HT-29 (cell line): ENCODE measurements around the gene GPR26. TPM values are rescaled to one million over a fixed set of nuclear protein-coding genes. Genes with fewer than 3 reads are reported as not detected.

Experiments
- DNase-seq: peaks from one replicate; pipeline ENCODE4 v3.0.0-alpha.2; 2015; ENCODE audit warnings: low spot score
- total RNA-seq: library from RNA; depleted of rRNA; stranded (reverse); fragments of >200 nt; shearing (Covaris generic); gene quantifications from 2 replicates; pipeline ENCODE4 v1.2.3, GENCODE V29; 2014; rRNA removed

Gene GPR26, protein sequence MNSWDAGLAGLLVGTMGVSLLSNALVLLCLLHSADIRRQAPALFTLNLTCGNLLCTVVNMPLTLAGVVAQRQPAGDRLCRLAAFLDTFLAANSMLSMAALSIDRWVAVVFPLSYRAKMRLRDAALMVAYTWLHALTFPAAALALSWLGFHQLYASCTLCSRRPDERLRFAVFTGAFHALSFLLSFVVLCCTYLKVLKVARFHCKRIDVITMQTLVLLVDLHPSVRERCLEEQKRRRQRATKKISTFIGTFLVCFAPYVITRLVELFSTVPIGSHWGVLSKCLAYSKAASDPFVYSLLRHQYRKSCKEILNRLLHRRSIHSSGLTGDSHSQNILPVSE
- total RNA-seq, result not detected in 2 replicates

DNA sequence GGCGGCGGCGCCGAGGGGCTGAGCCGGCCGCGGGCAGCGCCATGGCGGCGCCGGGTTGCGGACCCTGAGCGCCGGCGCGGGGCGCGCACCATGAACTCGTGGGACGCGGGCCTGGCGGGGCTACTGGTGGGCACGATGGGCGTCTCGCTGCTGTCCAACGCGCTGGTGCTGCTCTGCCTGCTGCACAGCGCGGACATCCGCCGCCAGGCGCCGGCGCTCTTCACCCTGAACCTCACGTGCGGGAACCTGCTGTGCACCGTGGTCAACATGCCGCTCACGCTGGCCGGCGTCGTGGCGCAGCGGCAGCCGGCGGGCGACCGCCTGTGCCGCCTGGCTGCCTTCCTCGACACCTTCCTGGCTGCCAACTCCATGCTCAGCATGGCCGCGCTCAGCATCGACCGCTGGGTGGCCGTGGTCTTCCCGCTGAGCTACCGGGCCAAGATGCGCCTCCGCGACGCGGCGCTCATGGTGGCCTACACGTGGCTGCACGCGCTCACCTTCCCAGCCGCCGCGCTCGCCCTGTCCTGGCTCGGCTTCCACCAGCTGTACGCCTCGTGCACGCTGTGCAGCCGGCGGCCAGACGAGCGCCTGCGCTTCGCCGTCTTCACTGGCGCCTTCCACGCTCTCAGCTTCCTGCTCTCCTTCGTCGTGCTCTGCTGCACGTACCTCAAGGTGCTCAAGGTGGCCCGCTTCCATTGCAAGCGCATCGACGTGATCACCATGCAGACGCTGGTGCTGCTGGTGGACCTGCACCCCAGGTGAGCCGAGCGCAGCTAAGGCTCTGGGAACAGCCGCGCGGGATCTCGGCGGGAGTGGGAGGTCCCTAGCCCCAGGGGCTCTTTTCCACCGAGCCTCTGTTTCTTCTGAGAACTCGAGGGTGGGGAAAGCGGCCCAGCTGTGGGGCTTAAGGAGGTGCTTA lies at the start of gene GPR26:
Gene GPR26, plus strand, starts transcription at position 38 of the 919 bp plus-strand sequence. Its CDS starts 53 bp downstream, at position 91.
- no peak for DNase-seq

DNA sequence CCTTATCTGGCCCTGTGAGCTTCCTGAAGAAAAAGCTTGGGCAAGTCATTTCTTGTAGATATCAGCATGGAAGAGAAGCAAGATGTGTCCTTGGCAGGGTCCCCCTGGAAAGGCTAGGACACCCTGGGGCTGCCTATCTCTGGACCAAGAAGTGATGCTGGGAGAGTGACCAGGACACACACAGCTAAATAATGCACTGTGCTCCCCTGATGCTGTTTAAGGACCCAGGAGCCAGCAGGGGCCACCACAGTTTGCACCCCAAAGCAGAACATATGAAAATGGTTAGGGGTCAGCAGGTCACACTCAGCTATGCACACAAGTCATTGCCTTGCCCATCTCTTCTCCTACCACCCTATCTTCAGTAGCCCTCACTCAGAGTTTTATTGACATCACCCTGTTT lies 47.9 kb upstream of the GPR26 start:
- no peak for DNase-seq

DNA sequence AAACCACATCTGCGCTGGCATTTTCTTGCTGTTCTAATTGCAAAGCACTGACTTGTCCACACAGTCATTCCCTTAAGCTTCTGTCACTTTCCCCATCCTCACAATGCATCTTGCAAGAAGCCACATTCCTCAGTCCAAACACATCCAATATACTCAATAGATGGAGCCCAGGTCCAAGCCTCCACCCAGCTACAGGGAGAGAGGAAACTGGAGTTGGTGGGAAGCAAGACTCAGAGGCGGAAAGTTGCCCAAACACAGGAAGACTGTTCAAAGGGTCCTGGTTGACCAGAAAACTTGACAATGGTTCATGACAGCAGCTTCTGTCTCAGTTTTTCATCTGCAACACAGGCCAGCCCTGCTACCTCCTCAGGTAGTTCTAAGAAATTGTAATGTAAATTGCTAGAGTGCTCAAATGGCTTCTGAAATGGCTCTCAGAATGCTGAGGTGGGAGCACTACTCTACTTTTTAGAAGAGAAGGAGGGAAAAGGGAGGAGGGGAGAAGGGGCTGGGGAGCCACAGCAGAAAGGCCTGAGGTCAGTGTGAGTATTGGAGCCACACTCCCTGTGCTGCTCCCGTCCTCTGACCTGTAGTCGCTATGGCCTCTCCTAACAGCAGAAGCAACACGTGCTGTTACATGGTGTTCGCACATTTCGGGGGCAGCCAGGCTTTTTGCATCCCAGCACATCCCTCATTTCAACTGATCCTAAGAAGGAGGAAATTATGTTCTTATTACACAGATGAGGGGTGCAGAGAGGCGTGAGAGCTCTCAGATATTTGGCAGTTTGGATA lies 46.9 kb upstream of the GPR26 start:
- DNase-seq, result no peak

DNA sequence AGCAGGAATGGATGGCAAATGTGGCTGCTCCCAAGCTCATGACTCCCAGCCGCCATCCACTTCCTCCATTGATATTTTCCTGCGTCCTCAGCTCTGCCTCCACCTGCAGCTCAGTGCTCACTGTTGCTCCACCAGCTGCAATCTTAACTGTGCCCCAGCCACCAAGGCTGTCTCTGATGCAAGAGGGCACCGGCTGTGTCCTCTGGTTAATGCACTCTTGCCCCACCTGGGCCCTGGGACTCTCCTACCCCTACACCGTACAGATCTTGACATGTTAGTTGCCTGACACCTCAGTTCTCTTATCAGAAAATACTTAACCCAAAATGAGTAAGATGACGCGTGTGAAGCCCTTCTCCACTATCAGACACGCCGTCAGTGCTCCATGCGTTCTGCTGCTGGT lies 45.5 kb upstream of the GPR26 start:
- DNase-seq, result no peak

DNA sequence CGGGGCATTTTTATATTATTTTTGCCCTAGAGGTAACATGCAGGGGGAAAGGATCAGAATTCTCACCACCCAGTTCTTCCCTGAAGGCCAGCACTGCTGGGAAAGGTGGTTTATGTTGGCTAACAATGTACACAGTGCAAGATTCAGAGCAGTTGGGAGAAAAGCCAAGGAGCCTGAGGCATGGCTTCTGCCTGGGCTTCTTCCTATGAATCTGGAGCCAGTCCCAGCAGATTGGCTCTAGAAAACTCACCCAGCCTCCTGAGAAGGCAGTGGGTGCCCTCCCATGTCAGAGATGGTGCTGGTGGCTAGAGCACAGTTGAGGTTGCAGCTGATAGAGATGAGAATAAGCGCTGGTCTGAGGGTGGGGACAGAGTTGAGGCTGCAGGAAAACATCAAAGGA lies 44.7 kb upstream of the GPR26 start:
- no peak for DNase-seq

DNA sequence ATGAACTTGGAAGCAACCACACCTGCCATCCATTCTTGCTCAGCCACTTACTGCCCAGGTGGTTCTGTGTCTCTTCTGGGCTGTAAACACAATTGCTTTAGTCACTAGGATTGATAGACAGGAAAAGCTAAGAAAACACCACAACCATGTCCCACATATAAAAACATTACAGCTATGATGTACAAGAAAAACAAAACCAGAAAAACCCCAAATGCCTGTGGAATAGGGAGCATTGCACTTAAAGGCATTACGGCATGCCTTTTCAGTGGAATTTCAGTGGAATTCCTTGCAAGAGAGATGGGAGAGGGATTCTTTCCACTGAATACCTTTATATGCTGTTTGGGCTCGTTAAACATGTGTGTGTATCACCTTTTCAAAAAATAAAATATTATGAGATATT lies 44.2 kb upstream of the GPR26 start:
- no peak for DNase-seq

DNA sequence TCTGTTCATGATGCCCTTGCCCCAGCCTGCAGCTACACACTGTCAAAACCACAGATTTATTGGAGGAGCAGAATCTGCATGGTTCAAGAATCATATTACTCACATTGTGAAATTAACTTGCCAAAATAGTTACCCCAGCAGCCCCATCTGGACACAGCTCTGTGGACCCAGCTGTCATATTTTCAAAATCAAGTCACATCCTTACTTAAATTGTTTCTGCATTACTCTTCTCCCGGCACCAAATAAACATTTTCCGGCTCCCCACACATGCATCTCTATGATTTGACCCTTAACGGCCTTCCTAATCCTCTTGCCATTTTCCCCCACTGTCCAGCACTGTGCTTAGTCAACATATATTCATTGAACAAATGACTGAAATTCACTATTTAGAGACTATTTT lies 43.8 kb upstream of the GPR26 start:
- DNase-seq, result no peak

DNA sequence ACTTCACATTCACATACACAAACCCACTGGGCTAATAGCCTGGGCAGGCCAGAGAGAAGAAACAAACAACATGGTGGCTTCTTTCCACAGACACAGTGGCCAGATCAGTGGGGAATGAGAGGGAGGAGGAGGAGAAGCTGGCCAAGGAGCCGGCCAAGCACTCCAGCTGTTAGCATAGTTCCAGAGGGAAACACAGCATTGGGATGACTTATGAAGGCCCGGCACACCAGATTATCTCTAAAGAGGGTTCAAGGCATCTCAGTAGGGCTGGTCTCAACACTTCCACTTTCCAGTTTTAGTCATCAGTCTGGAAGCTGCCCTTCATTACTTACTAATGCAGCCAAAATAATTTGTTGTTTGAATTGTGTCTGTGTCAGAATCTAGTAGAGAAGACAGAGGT lies 42.1 kb upstream of the GPR26 start:
- DNase-seq, result no peak

DNA sequence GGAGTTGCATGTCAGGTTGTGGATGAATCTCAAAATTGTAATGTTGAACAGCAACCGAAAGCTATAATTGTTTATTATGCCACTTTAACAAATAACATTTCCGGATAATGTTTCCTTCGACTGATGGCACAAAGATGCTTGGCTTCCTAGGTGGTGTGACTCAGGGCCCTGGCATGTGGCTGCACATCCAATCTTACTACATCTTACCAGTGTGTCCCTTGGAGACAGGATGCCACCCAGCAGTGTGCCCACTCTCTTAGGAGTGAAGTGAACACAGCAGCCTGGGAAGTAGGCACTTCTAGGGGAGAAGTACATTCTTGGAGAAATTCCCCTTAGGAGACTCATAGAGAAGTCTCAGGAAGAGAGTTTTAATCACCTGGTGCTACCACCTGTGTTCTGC lies 33.0 kb upstream of the GPR26 start:
- DNase-seq, result no peak

DNA sequence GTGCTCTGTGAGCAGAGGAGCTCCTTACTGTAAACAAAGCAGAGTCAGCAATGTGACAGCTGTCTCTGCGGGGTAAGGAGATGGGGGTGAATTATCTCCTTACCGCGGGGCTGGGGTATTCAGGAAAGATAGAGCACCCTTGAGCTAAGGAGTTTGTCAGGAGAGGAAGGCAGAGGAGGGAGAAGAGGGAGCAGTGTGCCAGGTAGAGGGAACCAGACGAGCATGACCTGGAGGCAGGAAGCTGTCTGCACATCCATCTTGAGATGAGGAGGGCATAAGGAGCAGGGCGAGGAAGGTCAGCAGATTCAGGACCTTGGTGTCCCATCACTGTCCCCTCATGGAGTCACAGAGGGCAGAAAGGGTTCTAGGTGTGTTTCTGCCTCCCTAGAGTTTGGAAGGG lies 32.5 kb upstream of the GPR26 start:
- no peak for DNase-seq

DNA sequence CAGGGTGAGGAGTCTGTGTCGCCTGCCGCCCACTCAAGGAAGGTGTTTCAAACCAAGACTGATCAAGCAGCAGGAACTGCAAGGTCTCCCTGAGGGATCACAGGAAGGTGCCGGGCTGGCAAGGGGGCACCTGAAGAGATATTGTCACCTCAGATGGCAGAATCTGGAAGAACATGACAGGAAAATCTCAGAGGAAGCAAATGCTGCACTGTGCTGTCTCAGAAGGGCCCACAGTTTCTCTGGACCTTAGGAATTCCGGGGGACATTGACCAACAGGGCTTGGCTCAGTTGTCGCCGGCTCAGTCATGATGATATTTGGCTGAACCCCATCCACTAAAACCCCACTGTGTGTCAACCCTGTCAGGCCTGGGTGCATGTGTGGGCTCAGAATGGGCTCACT lies 31.9 kb upstream of the GPR26 start:
- DNase-seq, result no peak

DNA sequence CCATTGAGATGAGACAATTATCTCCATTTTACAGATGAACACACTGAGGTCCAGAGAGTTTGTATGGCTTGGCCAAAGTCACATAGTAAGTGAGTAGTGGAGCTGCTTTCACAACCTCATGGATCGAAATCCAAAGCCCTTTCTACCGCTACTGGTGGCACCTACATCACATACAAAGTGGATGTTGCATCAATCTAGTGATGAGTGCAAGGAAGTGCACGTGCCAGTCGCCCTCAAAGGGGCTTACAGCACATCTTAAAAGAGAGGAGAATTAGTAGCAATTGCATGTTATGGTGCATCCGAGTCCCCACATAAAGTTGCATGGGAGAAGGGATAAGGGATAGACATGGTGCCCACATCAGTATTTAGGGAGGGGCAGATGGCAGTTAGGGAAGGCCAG lies 31.0 kb upstream of the GPR26 start:
- DNase-seq, result no peak

DNA sequence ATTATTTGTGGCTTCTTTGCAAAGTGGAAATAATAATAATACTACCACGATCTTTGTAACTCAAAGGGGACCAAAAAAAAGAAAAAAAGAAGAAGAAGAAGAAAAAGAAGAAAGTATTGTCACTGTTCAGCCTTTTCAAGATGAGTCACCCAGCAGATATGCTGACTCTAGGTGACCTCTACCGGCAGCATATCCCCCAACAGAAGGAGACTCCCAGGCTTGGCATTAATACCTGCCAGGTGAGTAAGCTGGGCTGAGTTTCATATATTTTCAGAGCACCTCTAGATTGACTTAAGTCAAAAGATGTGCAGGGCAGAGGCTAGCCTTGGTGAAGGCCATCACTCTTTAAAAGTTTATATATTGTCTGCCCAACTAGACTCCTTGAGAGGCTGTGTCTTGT lies 30.4 kb upstream of the GPR26 start:
- no peak for DNase-seq

DNA sequence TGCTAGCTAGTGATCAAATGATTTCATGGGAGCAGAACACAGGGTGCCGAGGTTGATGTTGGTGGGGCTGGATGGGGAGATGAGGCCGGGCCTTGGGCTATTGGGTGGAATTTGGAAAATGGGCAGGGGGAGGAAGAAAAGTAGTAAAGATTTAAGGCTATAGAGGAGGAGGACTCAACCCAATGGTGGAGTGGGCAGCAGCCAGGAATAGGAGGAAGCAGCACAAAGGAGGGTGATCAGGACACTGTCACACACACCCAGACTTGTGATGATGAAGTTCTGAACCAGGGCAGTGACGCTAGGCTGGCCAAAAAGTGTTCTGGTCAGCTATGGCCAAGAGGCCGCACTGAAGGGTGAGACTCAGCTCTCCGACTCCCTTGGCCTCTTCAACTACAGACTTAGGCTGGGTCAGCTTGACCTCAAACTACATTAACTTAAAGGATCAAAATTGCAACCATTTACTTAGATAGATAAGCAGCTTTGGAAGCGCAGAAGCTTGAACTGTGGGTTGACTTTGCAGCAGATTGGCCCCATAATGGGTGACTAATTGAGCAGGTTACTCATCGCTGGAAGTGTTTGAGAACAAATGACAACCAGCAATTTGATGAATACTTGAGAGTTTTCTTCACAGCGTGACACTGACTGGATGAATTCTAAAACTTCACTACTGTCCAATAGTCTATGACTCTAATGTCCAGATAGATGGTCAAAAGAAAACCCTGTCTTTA lies 29.4 kb upstream of the GPR26 start:
- DNase-seq, result no peak

DNA sequence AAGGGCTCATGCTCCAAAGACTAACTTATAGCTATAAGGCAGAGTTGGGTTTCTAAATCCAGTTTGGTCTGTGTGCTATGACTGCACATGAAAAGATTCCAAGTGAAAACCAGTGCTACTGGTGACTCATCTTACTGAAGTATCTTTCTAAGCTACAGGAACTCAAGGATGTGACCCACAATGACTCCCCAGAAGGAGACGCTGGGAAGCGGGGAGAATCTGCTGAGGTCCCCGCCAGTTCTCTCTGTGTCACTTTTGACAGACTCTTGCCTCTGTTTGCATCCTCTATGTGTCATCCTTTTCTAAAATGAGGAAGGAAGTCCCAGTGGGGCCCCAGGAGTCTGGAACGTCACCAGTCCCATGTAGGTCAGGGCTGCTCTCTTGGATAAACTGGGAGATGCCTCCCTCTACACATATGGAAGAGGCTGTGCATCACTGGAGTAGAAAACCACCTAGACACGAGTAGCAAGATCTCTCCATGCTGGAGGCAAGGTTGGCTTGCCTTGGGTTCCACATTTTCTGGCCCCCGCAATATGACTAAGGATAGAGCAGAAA lies 28.8 kb upstream of the GPR26 start:
- DNase-seq, result no peak

DNA sequence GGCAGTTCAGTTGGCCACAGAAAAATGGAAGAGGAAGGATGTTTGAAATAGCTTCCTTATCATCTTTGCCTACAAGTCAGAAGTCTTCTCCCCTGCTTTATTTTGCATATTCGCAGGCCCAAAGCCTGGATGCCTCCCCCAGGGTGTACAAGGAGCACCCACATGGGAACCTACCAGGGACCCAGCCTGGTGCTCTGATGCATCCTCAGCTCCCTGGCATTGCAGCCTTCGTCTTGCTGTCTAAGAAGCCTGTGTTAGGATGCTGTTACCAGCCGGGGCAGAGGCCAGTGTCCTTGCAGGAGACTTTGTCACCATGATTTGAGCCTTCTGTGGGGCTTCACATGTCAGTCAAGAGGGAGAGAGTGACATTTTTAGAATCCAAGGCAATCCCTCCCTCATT lies 27.0 kb upstream of the GPR26 start:
- DNase-seq, result no peak

DNA sequence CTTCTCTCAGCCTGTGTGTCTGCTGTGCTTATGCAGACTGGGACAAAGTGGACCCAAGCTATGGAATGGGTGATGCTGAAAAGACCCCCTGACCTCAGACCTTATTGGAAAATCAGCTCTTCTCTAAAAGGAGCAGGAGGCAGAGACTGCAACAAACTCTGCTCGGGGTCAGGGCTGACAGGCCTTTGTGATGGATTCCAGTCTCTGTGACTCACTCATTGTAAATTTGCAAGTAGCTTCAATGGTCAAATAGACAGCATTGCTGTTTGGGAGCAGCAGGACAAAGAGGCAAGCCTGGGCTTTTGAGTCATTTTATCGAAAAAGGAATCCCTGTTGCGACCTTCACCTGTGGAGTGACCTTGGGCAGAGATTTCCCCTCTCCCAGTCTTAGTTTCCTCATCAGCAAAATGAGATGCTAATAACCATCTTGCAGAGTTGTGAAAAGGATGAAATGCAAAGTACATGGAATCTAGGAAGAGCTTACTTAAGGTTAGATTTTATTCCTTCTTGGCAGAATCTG lies 26.1 kb upstream of the GPR26 start:
- no peak for DNase-seq

DNA sequence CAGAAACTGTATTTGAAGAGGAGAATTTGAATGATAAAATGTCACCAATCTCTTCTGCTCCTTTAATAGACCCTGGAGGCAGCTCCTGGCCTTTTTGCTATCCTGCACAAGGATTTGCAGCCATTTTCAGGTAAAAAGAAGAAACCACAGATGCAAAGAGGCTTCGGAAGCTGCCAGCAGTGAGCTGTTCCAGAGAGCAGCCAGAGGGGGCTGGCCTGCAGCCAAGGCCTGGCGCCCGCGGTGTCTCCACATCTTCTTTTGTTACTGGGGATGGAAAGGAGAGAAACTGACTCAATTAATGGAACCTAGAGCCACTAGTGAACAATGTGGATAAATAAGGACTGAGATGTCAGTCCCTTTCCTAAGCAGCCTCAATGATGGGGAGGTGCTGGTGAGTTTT lies 23.9 kb upstream of the GPR26 start:
- no peak for DNase-seq

DNA sequence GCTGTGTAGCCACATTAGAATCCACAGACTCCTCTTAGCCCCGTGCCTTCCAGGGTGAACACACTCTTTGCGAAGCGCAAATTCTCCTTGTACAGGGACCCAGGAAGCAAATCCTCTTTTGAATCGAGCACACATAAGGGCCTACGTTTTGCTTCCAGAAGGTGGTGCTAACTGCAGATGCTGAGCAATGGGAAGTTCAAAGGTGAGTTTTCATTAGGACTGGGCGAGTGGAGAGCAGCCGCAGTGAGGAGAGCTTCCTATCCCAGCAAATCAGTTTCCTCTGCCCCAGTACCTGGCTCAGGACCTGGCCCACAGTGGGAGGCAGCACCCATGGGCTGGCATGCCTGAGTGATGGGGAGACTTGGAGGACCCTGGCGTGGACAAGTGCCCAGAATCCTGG lies 23.5 kb upstream of the GPR26 start:
- DNase-seq, result peak; percentile 13

DNA sequence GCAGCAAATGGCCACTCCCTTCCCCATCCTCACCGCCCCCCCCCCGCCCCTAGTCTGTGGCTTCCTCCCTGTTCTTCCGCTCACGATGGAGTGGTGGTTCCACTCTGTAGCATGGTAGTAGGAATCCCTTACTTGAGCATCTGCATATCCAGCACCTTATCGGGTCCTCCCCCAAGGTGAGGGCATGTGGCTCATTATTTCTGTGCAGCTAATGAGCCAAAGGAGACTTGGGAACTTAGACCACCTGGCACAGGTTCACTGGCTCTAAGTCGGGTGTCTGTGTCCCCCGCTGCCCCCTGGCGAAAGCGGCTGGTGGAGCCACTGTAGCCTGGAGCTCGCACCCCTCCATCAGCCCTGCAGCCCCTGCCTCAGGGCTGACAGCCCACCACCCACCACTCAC lies 22.8 kb upstream of the GPR26 start:
- no peak for DNase-seq

DNA sequence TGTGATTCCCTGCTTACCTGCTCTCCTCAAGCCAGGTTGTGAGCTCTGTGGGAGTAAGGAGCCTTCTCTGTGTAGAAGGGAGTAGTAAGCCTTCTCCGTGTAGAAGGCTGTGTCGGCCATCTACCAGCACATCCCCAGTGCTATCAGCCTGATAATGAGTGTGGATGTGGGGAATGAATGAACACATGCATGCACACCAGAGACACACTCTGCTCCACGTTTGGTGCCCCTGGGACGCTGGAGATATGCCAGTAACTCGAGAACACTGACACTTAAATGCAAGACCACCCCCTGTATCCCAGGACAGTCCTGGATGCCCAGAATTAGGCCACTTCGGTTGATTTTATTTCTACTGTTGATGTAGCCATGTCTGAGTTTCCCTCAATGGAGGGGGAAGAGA lies 21.1 kb upstream of the GPR26 start:
- no peak for DNase-seq
